Right lobe of liver (tissue), 4 donors: ENCODE results near the gene EML4.

Experiments
- POLR2A ChIP-seq: fragments of 450-650 bp; IDR thresholded peaks from one replicate; pipeline ENCODE4 v1.6.1; 2017; ENCODE audit warnings: antibody characterized with exemption, mild to moderate bottlenecking
- TF ChIP-seq, protein P1 (sequence below), 4 donors: fragments of 200-600 bp in 3 of 4; fragments of 450-650 bp in 1 of 4; IDR thresholded peaks; one replicate each; pipeline versions ENCODE4 v1.5.1 to v1.8.0; 2016 to 2022; ENCODE audit warnings: antibody characterized with exemption in 4 of 4, mild to moderate bottlenecking in 2 of 4
- donor health status: DM: no; HTN: no; CAD: no.
- donor health status: DM: no; HTN: no; CAD: no.
- donor health status: DM: no; HTN: yes; CAD: no.

DNA sequence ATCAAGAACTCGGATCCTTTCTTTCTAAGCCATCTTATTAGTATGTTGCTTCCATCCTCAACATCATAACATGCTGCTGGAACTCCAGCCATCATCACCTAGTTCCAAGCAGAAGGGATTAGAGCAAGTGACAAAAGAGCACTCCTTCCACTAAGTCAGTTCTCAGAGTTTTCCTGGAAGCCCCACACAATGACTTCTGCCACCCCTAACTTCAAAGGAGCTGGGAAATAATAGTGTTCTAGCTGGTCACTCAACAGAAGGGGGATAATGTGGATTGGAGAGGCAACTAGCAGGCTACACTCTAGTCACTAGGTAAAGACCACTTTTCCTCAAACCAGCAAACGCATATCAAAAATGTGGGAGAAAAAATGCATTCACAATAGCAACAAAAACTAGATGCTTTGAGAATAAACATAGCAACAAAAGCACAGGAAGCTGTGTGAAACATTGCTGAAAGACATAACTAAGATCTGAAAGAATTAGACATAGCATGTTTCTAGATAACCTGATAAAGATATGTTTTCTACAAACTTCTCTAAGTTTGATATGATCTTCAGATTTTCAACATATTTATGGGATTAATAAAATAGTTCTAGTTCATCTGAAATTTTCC, 152.4 kb downstream of the EML4 start:
- TF ChIP-seq, protein P1, sequence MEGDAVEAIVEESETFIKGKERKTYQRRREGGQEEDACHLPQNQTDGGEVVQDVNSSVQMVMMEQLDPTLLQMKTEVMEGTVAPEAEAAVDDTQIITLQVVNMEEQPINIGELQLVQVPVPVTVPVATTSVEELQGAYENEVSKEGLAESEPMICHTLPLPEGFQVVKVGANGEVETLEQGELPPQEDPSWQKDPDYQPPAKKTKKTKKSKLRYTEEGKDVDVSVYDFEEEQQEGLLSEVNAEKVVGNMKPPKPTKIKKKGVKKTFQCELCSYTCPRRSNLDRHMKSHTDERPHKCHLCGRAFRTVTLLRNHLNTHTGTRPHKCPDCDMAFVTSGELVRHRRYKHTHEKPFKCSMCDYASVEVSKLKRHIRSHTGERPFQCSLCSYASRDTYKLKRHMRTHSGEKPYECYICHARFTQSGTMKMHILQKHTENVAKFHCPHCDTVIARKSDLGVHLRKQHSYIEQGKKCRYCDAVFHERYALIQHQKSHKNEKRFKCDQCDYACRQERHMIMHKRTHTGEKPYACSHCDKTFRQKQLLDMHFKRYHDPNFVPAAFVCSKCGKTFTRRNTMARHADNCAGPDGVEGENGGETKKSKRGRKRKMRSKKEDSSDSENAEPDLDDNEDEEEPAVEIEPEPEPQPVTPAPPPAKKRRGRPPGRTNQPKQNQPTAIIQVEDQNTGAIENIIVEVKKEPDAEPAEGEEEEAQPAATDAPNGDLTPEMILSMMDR (IDR thresholded peaks at IDR 0.05) = no peak
- no peak for TF ChIP-seq POLR2A
